NOMO-1 (cell line): Measurements from ENCODE around the gene IL17RA.

Experiments
- DNase-seq, 2 experiments: peaks; one replicate each; lab custom pipeline; 2025; ENCODE audit not compliant: unreplicated experiment in 2 of 2; lab: John Stamatoyannopoulos, UW

Gene IL17RA

DNA sequence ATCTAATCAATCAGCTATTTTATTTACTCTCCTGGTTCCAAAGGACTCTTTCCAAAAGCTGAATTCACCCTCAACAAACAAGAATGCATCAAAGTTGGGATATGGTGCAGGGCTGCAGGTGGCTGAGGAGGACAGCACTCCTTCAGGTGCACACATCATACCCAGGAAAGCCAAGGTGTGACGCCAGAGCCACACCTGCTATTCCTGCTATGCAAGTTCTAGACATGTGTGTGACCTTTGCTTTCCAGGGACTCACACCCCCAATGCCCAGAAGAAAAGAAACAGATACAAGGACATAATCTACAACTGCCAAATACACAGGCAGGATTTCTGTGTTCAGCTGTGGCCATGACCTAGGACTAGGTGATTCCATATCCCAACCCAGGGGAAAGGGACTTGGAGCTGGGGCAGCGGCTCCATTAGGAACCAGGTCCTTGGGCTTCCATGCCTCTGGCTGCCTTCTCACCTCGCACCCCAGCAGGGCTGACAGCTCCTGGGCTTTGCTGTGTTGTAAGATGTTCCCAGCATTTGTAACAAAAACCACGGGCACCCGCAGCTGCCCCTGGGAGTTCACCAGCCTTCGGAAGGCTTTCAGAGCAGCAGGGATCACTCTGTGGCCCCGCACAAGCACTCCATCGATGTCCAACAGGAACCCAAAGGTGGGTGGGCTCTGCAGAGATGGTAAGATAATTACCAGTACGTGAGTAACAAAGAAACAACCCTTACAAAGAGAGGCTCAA lies 64.4 kb downstream of the IL17RA start:
- no peak for DNase-seq

- DNase-seq, result no peak
Measured at GRCh38 chr22:17152340-17152739, 67.5 kb downstream of the IL17RA start.

GRCh38 chr22:17152971-17153370 lies 68.2 kb downstream of the IL17RA start:
- no peak for DNase-seq

DNA sequence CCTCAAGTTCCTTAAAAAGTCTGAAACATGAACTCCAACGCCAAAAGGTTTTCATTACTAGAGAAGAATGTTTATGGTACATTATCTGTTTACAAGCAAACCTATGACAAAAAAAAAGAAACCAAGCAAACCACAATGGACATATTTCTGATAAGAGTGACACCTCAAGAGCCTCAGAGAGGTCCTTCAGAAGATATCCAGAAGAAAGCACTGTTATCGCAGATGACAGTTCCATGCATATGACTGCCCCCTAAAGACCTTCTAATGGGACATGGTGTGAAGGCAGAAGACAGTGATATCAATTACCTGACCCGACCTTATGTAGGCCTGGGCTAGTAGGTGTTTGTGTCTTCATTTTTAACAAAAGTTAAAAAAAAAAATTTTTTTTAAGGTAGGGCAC lies 71.1 kb downstream of the IL17RA start:
- peak in 1 of 2 experiments; percentile 11 for DNase-seq

- DNase-seq, result no peak
Measured at GRCh38 chr22:17157714-17158113, 72.9 kb downstream of the IL17RA start.

DNA sequence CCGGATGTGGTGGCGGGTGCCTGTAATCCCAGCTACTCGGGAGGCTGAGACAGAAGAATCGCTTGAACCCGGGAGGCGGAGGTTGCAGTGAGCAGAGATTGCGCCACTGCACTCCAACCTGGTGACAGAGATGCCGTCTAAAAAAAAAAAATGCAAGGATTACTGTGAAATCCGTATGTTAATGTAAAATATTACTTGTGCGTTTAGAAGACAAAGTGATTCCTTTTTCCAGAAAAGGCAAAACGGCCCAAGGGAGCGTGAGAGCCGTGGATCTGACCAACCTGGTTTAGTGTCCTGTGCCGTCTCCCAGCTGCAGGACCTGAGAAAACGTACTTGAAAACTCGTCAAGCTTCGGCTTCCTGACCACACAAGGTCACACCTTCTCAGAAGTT lies 73.4 kb downstream of the IL17RA start:
- no peak for DNase-seq

- DNase-seq, result peak; percentile 64 to 84
Measured at GRCh38 chr22:17158568-17159503, 74.0 kb downstream of the IL17RA start, which contains the start of gene HDHD5. Gene HDHD5 (minus strand): TSS chr22:17159277. CDS start chr22:17159251, 26 bp downstream.

GRCh38 chr22:17159504-17159951 lies 74.7 kb downstream of the IL17RA start:
- peak in 1 of 2 experiments; percentile 20 for DNase-seq

- no peak for DNase-seq
Measured at GRCh38 chr22:17161991-17162390, 77.2 kb downstream of the IL17RA start.

GRCh38 chr22:17162731-17163130 lies 77.9 kb downstream of the IL17RA start:
- peak in 1 of 2 experiments; percentile 3 for DNase-seq

DNA sequence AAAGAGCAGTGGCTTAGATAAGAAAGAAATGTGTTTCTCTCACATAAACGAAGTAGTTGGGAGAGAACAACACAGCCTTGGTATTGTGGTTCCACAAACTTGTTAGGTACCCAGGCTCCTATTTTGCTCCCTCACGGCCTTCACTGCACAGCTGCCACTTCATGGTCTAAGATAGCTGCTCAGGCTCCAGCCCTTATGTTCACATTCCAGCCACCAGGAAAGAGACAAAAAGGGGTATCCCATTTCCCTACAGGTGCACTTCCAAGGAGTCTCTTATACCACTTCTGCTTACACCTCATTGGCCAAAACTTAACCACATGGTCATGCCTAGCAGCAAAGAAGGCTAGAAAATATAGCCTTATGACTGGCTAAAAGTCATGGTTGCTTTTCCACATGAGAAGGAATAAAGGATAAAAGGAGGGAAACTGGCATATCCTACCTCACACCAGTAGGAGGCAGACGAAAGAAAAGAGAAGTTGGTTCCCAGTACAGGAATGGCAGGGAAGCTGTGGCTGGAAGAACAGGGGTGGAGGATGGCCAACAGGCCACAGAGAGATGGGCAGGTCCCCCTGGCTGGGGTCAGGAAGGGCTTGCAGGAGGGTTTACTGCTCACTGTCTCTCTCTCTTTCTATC lies 79.7 kb downstream of the IL17RA start:
- DNase-seq, result no peak
